ENCODE measurements around the gene B3GNT2. TPM values are rescaled to one million over a fixed set of nuclear protein-coding genes. Genes with fewer than 3 reads are reported as not detected.

The B3GNT2 gene
- total and polyA plus RNA-seq, 2 experiments from 2014 or later, result 35.5 to 70.4 TPM

DNA sequence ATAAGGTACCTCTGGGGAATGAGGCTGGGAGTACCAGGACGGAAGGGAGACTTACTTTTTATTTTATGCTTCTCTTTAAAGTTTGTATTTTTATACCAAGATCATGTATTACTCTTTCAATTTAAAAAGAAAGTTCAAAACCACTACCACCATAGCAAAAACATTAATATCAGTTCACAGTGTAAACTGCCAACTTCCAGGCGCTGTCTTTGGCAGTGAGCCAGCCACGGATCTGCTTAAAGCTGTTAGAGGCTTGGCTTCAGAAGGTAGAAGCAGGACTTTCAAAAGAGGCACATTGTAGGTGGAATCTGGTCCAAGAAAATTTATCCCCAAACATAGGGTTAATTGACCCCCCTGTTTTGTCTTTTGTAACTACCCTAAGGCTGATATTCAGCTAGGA, 74.8 kb downstream of the B3GNT2 start:
- H3K27me3 ChIP-seq (ENCODE audit: insufficient read depth), result no peaks in the 10 kb centered on the region
- TF ChIP-seq, protein P1, sequence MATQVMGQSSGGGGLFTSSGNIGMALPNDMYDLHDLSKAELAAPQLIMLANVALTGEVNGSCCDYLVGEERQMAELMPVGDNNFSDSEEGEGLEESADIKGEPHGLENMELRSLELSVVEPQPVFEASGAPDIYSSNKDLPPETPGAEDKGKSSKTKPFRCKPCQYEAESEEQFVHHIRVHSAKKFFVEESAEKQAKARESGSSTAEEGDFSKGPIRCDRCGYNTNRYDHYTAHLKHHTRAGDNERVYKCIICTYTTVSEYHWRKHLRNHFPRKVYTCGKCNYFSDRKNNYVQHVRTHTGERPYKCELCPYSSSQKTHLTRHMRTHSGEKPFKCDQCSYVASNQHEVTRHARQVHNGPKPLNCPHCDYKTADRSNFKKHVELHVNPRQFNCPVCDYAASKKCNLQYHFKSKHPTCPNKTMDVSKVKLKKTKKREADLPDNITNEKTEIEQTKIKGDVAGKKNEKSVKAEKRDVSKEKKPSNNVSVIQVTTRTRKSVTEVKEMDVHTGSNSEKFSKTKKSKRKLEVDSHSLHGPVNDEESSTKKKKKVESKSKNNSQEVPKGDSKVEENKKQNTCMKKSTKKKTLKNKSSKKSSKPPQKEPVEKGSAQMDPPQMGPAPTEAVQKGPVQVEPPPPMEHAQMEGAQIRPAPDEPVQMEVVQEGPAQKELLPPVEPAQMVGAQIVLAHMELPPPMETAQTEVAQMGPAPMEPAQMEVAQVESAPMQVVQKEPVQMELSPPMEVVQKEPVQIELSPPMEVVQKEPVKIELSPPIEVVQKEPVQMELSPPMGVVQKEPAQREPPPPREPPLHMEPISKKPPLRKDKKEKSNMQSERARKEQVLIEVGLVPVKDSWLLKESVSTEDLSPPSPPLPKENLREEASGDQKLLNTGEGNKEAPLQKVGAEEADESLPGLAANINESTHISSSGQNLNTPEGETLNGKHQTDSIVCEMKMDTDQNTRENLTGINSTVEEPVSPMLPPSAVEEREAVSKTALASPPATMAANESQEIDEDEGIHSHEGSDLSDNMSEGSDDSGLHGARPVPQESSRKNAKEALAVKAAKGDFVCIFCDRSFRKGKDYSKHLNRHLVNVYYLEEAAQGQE (IDR thresholded peaks at IDR 0.05; ENCODE audit: unreplicated experiment), result no peak
- TF ChIP-seq CTCF (conservative IDR thresholded peaks at IDR 0.05; ENCODE audit: low read depth in 2 of 2), result no peak
- TF ChIP-seq JUNB (IDR thresholded peaks at IDR 0.05; ENCODE audit: unreplicated experiment), result no peak
- no peak for TF ChIP-seq STAT1 (IDR thresholded peaks at IDR 0.05; ENCODE audit: unreplicated experiment)
- TF ChIP-seq ETS1 (IDR thresholded peaks at IDR 0.05), result no peak
- TF ChIP-seq EZH2phosphoT487 (IDR thresholded peaks at IDR 0.05; ENCODE audit: unreplicated experiment), result no peak

More for the DNA sequence above, 74.8 kb downstream of the B3GNT2 start:
- Histone ChIP-seq H3F3A (replicated peaks; ENCODE audit: low read depth) (no peaks in the 10 kb centered on the region), H3K27ac (ENCODE audit: low read depth) (no peak overlapping the region), H3K4me1 (ENCODE audit: insufficient read depth) (peaks cover 12% of the 10 kb centered on the region; the same call in 1 of the 2 replicates), H3K79me2 (replicated peaks; ENCODE audit: insufficient read depth) (no peaks in the 10 kb centered on the region), H3K4me3 (no peak overlapping the region), H3K4me2 (no peak overlapping the region), H4K20me1 (replicated peaks; ENCODE audit: insufficient read depth) (no peaks in the 10 kb centered on the region), H3K36me3 (ENCODE audit: insufficient read depth) (no peaks in the 10 kb centered on the region), H3K9me2 (ENCODE audit: insufficient read depth) (peaks cover 7% of the 10 kb centered on the region; the same call in 1 of the 2 replicates), H2AFZ (no peak overlapping the region)
- Mint-ChIP-seq H3K4me3 (no peak overlapping the region), H3K27ac (no peak overlapping the region), H3K4me1 (peaks cover 16% of the 10 kb centered on the region), H3K9me3 (peaks cover 28% of the 10 kb centered on the region), H3K27me3 (ENCODE audit: insufficient read depth, low read depth, poor library complexity) (peaks cover 6% of the 10 kb centered on the region), H3K36me3 (ENCODE audit: low read depth) (peaks cover 23% of the 10 kb centered on the region)
- DNase-seq (ENCODE audit: low spot score), result no peak
- ATAC-seq, result no peak

Small RNA genes lying within 50 kb of the gene (microRNA-seq; reads per million reads assigned to microRNA genes)
- gene MIR5192, result not detected

Small RNA genes lying within 50 kb of the gene (small RNA-seq; reads per million reads assigned to genes)
- gene MIR5192 (ENCODE audit: low replicate concordance) (not detected), gene RN7SL51P (ENCODE audit: low replicate concordance) (not detected)
